ENCODE data around the gene OAS3.

Gene OAS3

DNA sequence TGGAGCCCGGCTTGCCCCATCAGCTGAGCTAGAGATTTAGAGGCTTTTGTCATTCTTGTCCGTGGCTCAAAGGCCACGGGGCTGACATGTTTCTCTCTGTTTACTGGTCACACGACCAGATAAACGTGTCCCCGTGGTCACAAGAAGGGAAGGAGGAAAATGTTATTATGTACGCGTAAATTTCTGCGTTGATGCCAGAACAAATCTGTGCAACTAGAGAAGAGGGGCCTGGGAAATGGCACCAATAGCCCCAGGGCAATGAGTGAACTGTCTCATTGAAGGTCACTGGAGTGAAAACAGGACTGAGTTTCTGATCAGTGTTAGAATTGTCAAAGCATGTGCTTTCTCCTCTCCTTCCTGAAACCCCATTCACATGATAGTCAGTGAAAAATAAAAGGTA, 65.4 kb downstream of the OAS3 start:
- no peak overlapping the region for H3K27ac ChIP-seq
- no peaks in the 10 kb centered on the region for H3K79me2 ChIP-seq (ENCODE audit: insufficient read depth, low read depth)
- TF ChIP-seq, protein P1, sequence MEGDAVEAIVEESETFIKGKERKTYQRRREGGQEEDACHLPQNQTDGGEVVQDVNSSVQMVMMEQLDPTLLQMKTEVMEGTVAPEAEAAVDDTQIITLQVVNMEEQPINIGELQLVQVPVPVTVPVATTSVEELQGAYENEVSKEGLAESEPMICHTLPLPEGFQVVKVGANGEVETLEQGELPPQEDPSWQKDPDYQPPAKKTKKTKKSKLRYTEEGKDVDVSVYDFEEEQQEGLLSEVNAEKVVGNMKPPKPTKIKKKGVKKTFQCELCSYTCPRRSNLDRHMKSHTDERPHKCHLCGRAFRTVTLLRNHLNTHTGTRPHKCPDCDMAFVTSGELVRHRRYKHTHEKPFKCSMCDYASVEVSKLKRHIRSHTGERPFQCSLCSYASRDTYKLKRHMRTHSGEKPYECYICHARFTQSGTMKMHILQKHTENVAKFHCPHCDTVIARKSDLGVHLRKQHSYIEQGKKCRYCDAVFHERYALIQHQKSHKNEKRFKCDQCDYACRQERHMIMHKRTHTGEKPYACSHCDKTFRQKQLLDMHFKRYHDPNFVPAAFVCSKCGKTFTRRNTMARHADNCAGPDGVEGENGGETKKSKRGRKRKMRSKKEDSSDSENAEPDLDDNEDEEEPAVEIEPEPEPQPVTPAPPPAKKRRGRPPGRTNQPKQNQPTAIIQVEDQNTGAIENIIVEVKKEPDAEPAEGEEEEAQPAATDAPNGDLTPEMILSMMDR (conservative IDR thresholded peaks at IDR 0.05; ENCODE audit: low read depth, low read length): no peak
- H3K27me3 ChIP-seq (ENCODE audit: insufficient read depth, low read depth): no peaks in the 10 kb centered on the region
- no peak overlapping the region for H2AFZ ChIP-seq (ENCODE audit: low read depth)
- H4K20me1 ChIP-seq (ENCODE audit: insufficient read depth): no peaks in the 10 kb centered on the region
- H3K9ac ChIP-seq: no peak overlapping the region
- no peaks in the 10 kb centered on the region for H3K36me3 ChIP-seq (ENCODE audit: insufficient read depth)
- peaks cover 9% of the 10 kb centered on the region for H3K4me1 ChIP-seq (ENCODE audit: low read depth, poor library complexity, severe bottlenecking)
- H3K4me2 ChIP-seq: no peak overlapping the region
- H3K4me3 ChIP-seq (IDR thresholded peaks at IDR 0.05; ENCODE audit: insufficient read depth, low read depth, low read length): no peak overlapping the region

DNA sequence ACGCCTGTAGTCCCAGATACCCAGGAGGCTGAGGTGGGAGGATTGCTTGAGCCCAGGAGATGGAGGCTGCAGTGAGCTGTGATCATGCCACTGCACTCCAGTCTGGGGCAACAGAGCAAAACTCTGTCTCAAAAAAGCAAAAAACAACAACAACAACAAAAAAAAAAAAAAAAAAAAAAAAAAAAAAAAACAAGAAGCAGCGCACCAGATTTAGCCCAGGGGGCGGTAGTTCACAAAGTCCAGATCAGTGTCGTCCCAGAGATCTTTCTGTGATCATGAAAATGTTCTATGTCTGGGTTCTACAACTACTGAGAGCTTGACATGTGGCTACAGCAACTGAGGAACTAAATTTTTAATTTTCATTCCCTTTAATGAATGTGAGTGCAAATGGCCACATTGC, 67.5 kb downstream of the OAS3 start:
- Histone ChIP-seq H3K4me1 (ENCODE audit: low read depth, poor library complexity, severe bottlenecking) (peaks cover 9% of the 10 kb centered on the region), H3K27me3 (ENCODE audit: insufficient read depth, low read depth) (no peaks in the 10 kb centered on the region), H2AFZ (ENCODE audit: low read depth) (no peak overlapping the region), H3K9ac (no peak overlapping the region), H3K27ac (no peak overlapping the region), H3K4me2 (no peak overlapping the region), H3K4me3 (IDR thresholded peaks at IDR 0.05; ENCODE audit: insufficient read depth, low read depth, low read length) (no peak overlapping the region), H4K20me1 (ENCODE audit: insufficient read depth) (no peaks in the 10 kb centered on the region), H3K79me2 (ENCODE audit: insufficient read depth, low read depth) (no peaks in the 10 kb centered on the region), H3K36me3 (ENCODE audit: insufficient read depth) (no peaks in the 10 kb centered on the region)
- TF ChIP-seq, protein P1 (conservative IDR thresholded peaks at IDR 0.05; ENCODE audit: low read depth, low read length): no peak

DNA sequence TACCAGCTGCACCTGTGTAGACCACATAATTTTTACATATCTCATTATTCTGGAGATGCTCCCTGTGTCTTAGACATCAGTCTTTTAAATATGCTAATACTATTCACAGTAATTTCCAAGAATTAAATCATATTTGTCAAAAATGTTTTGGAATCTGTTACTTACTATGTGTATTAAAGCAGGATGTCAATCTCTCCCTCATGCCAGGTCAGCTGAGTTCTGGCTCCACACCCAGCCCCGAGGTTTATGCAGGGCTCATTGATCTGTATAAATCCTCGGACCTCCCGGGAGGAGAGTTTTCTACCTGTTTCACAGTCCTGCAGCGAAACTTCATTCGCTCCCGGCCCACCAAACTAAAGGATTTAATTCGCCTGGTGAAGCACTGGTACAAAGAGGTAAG, 67.9 kb downstream of the OAS3 start:
- no peaks in the 10 kb centered on the region for H3K79me2 ChIP-seq (ENCODE audit: insufficient read depth, low read depth)
- H3K4me1 ChIP-seq (ENCODE audit: low read depth, poor library complexity, severe bottlenecking): peaks cover 9% of the 10 kb centered on the region
- H4K20me1 ChIP-seq (ENCODE audit: insufficient read depth): no peaks in the 10 kb centered on the region
- no peak overlapping the region for H2AFZ ChIP-seq (ENCODE audit: low read depth)
- no peaks in the 10 kb centered on the region for H3K27me3 ChIP-seq (ENCODE audit: insufficient read depth, low read depth)
- H3K9ac ChIP-seq: no peak overlapping the region
- H3K4me3 ChIP-seq (IDR thresholded peaks at IDR 0.05; ENCODE audit: insufficient read depth, low read depth, low read length): no peak overlapping the region
- no peaks in the 10 kb centered on the region for H3K36me3 ChIP-seq (ENCODE audit: insufficient read depth)
- H3K27ac ChIP-seq: no peak overlapping the region
- no peak overlapping the region for H3K4me2 ChIP-seq
- TF ChIP-seq, protein P1 (conservative IDR thresholded peaks at IDR 0.05; ENCODE audit: low read depth, low read length): no peak

DNA sequence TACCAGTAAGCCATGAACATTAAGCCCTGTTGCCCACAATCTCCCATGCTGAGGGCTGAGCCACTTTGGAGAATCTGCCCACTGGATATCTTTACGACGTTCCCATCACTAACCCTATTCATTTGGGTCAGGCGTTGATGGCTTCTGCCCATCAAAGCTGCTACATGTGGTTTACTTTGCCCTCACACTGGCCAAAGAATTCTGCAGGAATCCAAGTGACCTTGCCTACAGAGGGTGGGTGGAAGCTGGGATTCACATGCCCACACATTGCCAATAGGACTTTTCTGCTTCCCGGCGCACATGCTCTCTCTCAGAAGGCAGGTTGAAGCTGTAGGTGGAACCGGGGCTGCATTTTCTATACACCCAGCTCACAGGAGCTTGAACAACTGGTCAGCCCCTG, 68.4 kb downstream of the OAS3 start:
- TF ChIP-seq, protein P1 (conservative IDR thresholded peaks at IDR 0.05; ENCODE audit: low read depth, low read length): no peak
- H3K27ac ChIP-seq: no peak overlapping the region
- no peaks in the 10 kb centered on the region for H3K79me2 ChIP-seq (ENCODE audit: insufficient read depth, low read depth)
- peaks cover 9% of the 10 kb centered on the region for H3K4me1 ChIP-seq (ENCODE audit: low read depth, poor library complexity, severe bottlenecking)
- no peak overlapping the region for H3K4me3 ChIP-seq (IDR thresholded peaks at IDR 0.05; ENCODE audit: insufficient read depth, low read depth, low read length)
- H3K9ac ChIP-seq: no peak overlapping the region
- H3K4me2 ChIP-seq: no peak overlapping the region
- H3K27me3 ChIP-seq (ENCODE audit: insufficient read depth, low read depth): no peaks in the 10 kb centered on the region
- no peaks in the 10 kb centered on the region for H4K20me1 ChIP-seq (ENCODE audit: insufficient read depth)
- no peaks in the 10 kb centered on the region for H3K36me3 ChIP-seq (ENCODE audit: insufficient read depth)
- H2AFZ ChIP-seq (ENCODE audit: low read depth): no peak overlapping the region

All from KMS-11 (cell line).